Lower leg skin (tissue), 3 donors: ENCODE results near the gene MOV10.

Source experiments
- POLR2A ChIP-seq, 2 donors: fragments of 450-650 bp; IDR thresholded peaks; one replicate each; pipeline ENCODE4 v1.6.1; 2016 to 2017; ENCODE audit warnings: antibody characterized with exemption in 2 of 2, mild to moderate bottlenecking in 1 of 2, moderate library complexity in 1 of 2
- TF ChIP-seq, protein P1 (sequence below), 3 donors: fragments of 450-650 bp; IDR thresholded peaks; one replicate each; pipeline ENCODE4 v1.5.1; 2016; ENCODE audit warnings: antibody characterized with exemption in 3 of 3, mild to moderate bottlenecking in 3 of 3, moderate library complexity in 2 of 3

DNA sequence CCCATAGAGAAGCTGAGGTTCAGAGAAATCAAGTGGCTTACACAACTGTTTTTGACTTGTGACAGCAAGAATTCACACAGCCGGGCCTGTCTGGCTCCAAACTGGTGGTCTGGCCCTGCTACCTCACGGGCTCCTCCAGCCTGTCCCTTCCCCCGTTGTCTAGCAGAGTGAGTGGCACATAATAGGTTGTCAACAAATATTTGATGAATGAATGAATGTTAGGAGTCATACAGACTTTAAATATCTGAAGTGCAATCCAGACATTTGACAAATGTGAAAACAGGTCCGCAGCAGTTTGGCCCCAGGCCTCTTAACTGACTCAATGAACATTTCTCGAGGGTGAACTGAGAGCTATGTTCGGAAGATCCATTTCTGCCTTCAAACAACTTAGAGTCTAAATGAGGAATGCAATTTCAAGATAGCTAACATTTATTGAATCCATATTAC is 33.6 kb downstream of the MOV10 start:
- TF ChIP-seq, protein P1, sequence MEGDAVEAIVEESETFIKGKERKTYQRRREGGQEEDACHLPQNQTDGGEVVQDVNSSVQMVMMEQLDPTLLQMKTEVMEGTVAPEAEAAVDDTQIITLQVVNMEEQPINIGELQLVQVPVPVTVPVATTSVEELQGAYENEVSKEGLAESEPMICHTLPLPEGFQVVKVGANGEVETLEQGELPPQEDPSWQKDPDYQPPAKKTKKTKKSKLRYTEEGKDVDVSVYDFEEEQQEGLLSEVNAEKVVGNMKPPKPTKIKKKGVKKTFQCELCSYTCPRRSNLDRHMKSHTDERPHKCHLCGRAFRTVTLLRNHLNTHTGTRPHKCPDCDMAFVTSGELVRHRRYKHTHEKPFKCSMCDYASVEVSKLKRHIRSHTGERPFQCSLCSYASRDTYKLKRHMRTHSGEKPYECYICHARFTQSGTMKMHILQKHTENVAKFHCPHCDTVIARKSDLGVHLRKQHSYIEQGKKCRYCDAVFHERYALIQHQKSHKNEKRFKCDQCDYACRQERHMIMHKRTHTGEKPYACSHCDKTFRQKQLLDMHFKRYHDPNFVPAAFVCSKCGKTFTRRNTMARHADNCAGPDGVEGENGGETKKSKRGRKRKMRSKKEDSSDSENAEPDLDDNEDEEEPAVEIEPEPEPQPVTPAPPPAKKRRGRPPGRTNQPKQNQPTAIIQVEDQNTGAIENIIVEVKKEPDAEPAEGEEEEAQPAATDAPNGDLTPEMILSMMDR (IDR thresholded peaks at IDR 0.05): no peak
- TF ChIP-seq POLR2A (IDR thresholded peaks at IDR 0.05): no peak
